Heart right ventricle (tissue), 16 donors: ENCODE measurements around the gene IL1A. TPM values are rescaled to one million over a fixed set of nuclear protein-coding genes. Genes with fewer than 3 reads are reported as not detected.
A peak's percentile ranks its signal among the peaks of the same experiment; 100 is the strongest.

Experiments
- ATAC-seq, 8 donors: fragments of 200-7000 bp; cut with Tn5 transposase; one replicate each; pipeline ENCODE4 v1.9.1; 2020; ENCODE audit warnings: mild to moderate bottlenecking in 8 of 8, moderate library complexity in 8 of 8, moderate number of reproducible peaks in 1 of 8
- DNase-seq, 2 donors: peaks; one replicate each; pipeline ENCODE4 v3.0.0-alpha.2; 2020
- H3K27ac ChIP-seq, 10 donors: fragments of 200-600 bp; sonication (generic) in 2 of 10; one replicate each; pipeline versions ENCODE4 v1.5.0 to v1.8.0; 2020 to 2022; ENCODE audit warnings: mild to moderate bottlenecking in 3 of 10
- H3K27me3 ChIP-seq, 7 donors: fragments of 200-600 bp; one replicate each; pipeline ENCODE4 v1.8.0; 2021 to 2022; ENCODE audit warnings: mild to moderate bottlenecking in 2 of 7
- H3K36me3 ChIP-seq, 9 donors: fragments of 200-600 bp; sonication (generic) in 1 of 9; one replicate each; pipeline versions ENCODE4 v1.5.0 to v1.8.0; 2020 to 2022; ENCODE audit warnings: mild to moderate bottlenecking in 2 of 9
- H3K4me1 ChIP-seq, 9 donors: fragments of 200-600 bp; sonication (generic) in 1 of 9; one replicate each; pipeline versions ENCODE4 v1.5.0 to v1.8.0; 2020 to 2022; ENCODE audit warnings: mild to moderate bottlenecking in 4 of 9
- H3K4me3 ChIP-seq, 10 donors: fragments of 200-600 bp; sonication (generic) in 2 of 10; one replicate each; pipeline versions ENCODE4 v1.5.0 to v1.8.0; 2020 to 2022; ENCODE audit warnings: mild to moderate bottlenecking in 7 of 10, moderate library complexity in 2 of 10
- H3K9me3 ChIP-seq, 11 donors: fragments of 200-600 bp in 10 of 11; sonication (generic) in 2 of 11; one replicate each; pipeline versions ENCODE4 v1.5.0 to v1.8.0; 2013 to 2022; ENCODE audit warnings: mild to moderate bottlenecking in 2 of 11, control low read depth in 1 of 11, moderate library complexity in 1 of 11
- CTCF ChIP-seq, 9 donors: fragments of 200-600 bp; sonication (generic) in 2 of 9; IDR thresholded peaks; one replicate each; pipeline versions ENCODE4 v1.5.0 to v1.8.0; 2021 to 2022; ENCODE audit warnings: antibody characterized with exemption in 9 of 9, mild to moderate bottlenecking in 5 of 9, moderate library complexity in 1 of 9
- WGBS, 2 donors: extraction: QIAGEN DNeasy Blood & Tissue Kit; methylation state at CpG; one replicate each; pipeline ENCODE4 v1.1.7; 2013; ENCODE audit warnings: inconsistent platforms in 1 of 2; 5-methylcytosine and 5-hydroxymethylcytosine counted together
- intact Hi-C, 10 donors: fragments of 100-400 bp; cut with DNase I; formaldehyde crosslinking; loops; one replicate each; pipeline versions ENCODE4 v1.11.1 to v1.14.2; 2022
- polyA plus RNA-seq, 2 donors: library from polyadenylated mRNA; stranded (reverse); fragments of 200-250 nt; gene quantifications; one replicate each; pipeline ENCODE4 v1.2.3, GENCODE V29; 2013
- total RNA-seq, 10 donors: library from RNA; stranded (reverse); fragmentation: NEBNext Ultra II Directional in 3 of 10; extraction: Animal tissue kit (Norgen Biotek cat#: 25700) in 3 of 10; gene quantifications; one replicate each; pipeline versions ENCODE4 v1.2.1 to v1.2.4, GENCODE V29; 2021 to 2023
- donor health status: Arrhythmogenic right ventricular cardiomyopathy.
- donor health status: ischemic (EF 13 %, LVEDD 7.1; RV severe dilation, severe dysfunction).
- donor health status: healthy with polysubstance abuse.
- donor health status: DM: no; HTN: yes; CAD: no.
- donor health status: DM: no; HTN: no; CAD: no.
- donor health status: ischemic (EF 25% LVEDD 6.9; RV normal size, moderate dysfunction).
- donor health status: ischemic (EF 25% LVEDD 5.7; RV mildly dilated, moderate dysfunction).
- donor health status: healthy.
- donor health status: DM: yes; HTN: yes; CAD: no.
- donor health status: Ischemic cardiomyopathy.
- donor health status: ischemic (EF 35%, LVEDD 5.7; RV mildly dilated, moderate dysfunction).
- donor health status: nonischemic (EF 11% LVEDD 7.7; RV severe dilation, severe dysfunction).
- donor health status: DM: yes; HTN: yes; CAD: no.
- donor health status: PGD.
- donor health status: ischemic (EF 29% LVEDD 5.4; RV normal size, mild dysfunction).
- donor health status: nonischemic (EF 23%, LVEDD 6.1; RV moderate dilation, normal function).

Gene IL1A
- total and polyA plus RNA-seq, 12 donors = 0.01 TPM; not detected in 11

- Histone ChIP-seq H3K9me3 (no peaks in the 10 kb centered on the region), H3K27ac (no peak overlapping the region), H3K36me3 (no peaks in the 10 kb centered on the region), H3K4me1 (peaks cover 0 to 36% (median 4%) of the 10 kb centered on the region in 9 donors), H3K27me3 (peaks cover 0 to 27% (median 5%) of the 10 kb centered on the region in 7 donors), H3K4me3 (no peak overlapping the region)
- WGBS, 2 donors = 46 to 47% methylated on average over 11 of the region's 11 CpGs
- TF ChIP-seq CTCF (IDR thresholded peaks at IDR 0.05) = no peak
- ATAC-seq = no peak
- no peak for DNase-seq
- intact Hi-C loops = loop anchor here in 6 of 10 donors (5.0 to 10.0 kb wide), 5 partner anchors 101 to 126 kb away; no protein-coding TSS in a partner anchor
Measured at GRCh38 chr2:112728378-112729175, 55.7 kb downstream of the IL1A start.

- WGBS, 2 donors = 56% methylated on average over 4 of the region's 4 CpGs
Measured at GRCh38 chr2:112728029-112728362, 56.3 kb downstream of the IL1A start.

GRCh38 chr2:112727276-112728028, 56.8 kb downstream of the IL1A start:
- peaks cover 0 to 27% (median 5%) of the 10 kb centered on the region in 7 donors for H3K27me3 ChIP-seq
- H3K27ac ChIP-seq = no peak overlapping the region
- 72 to 83% methylated on average over 19 of the region's 19 CpGs for WGBS, 2 donors
- peaks cover 0 to 36% (median 4%) of the 10 kb centered on the region in 9 donors for H3K4me1 ChIP-seq
- H3K4me3 ChIP-seq = no peak overlapping the region
- ATAC-seq = no peak
- no peak for TF ChIP-seq CTCF (IDR thresholded peaks at IDR 0.05)
- no peak for DNase-seq
- H3K36me3 ChIP-seq = no peaks in the 10 kb centered on the region
- no peaks in the 10 kb centered on the region for H3K9me3 ChIP-seq
- intact Hi-C loops = loop anchor here (2.0 to 10.0 kb wide), 8 partner anchors 100 to 127 kb away; no protein-coding TSS in a partner anchor

More at GRCh38 chr2:112728029-112728362, 56.3 kb downstream of the IL1A start:
- TF ChIP-seq CTCF (IDR thresholded peaks at IDR 0.05) = no peak
- H3K4me3 ChIP-seq = no peak overlapping the region
- H3K27ac ChIP-seq = no peak overlapping the region
- ATAC-seq (no peak), DNase-seq (no peak)
- H3K9me3 ChIP-seq = no peaks in the 10 kb centered on the region
- H3K4me1 ChIP-seq = peaks cover 0 to 36% (median 4%) of the 10 kb centered on the region in 9 donors
- peaks cover 0 to 27% (median 5%) of the 10 kb centered on the region in 7 donors for H3K27me3 ChIP-seq
- intact Hi-C loops = loop anchor here in 6 of 10 donors (5.0 to 10.0 kb wide), 5 partner anchors 101 to 126 kb away; no protein-coding TSS in a partner anchor
- no peaks in the 10 kb centered on the region for H3K36me3 ChIP-seq

GRCh38 chr2:112726487-112727190, 57.7 kb downstream of the IL1A start:
- intact Hi-C loops = loop anchor here (1.0 to 10.0 kb wide), 9 partner anchors 99 to 126 kb away; no protein-coding TSS in a partner anchor
- WGBS, 2 donors = 25 to 31% methylated on average over 19 of the region's 19 CpGs

More at GRCh38 chr2:112726487-112727190, 57.7 kb downstream of the IL1A start:
- peak; percentile 86 to 87 for DNase-seq
- H3K4me1 ChIP-seq = peaks cover 0 to 36% (median 4%) of the 10 kb centered on the region in 9 donors
- H3K27ac ChIP-seq = peak overlapping the region in 1 of 10 donors; percentile 5
- ATAC-seq = peak; percentile 88 to 96 (median 93)
- H3K36me3 ChIP-seq = no peaks in the 10 kb centered on the region
- no peaks in the 10 kb centered on the region for H3K9me3 ChIP-seq
- H3K4me3 ChIP-seq = no peak overlapping the region
- peaks cover 0 to 27% (median 5%) of the 10 kb centered on the region in 7 donors for H3K27me3 ChIP-seq
- peak; percentile 89 to 99 (median 97) for TF ChIP-seq CTCF (IDR thresholded peaks at IDR 0.05)
